Bronchial epithelial cell (primary cell): ENCODE results near the gene ANO1. TPM values are rescaled to one million over a fixed set of nuclear protein-coding genes. Genes with fewer than 3 reads are reported as not detected.

Source experiments
- DNase-seq: peaks from one replicate; pipeline ENCODE4 v3.0.0-alpha.2; 2010; ENCODE audit warnings: low read depth
- FAIRE-seq: peaks from 2 replicates; lab custom pipeline; 2011; peaks lifted over from hg19 to GRCh38; lab: Jason Lieb, UNC
- H3K27me3 ChIP-seq: 2 replicates; pipeline ENCODE4 v1.5.1; 2011; ENCODE audit warnings: low read length; ENCODE audit not compliant: control insufficient read depth, insufficient read depth
- H3K36me3 ChIP-seq: 2 replicates; pipeline ENCODE4 v1.5.1; 2011; ENCODE audit warnings: low read length; ENCODE audit not compliant: control insufficient read depth, insufficient read depth
- H3K4me3 ChIP-seq: 2 replicates; pipeline ENCODE4 v1.5.1; 2011; ENCODE audit warnings: mild to moderate bottlenecking, low read depth, low read length, control low read depth
- CTCF ChIP-seq: IDR thresholded peaks from 2 replicates; pipeline ENCODE4 v1.5.1; 2011; ENCODE audit warnings: mild to moderate bottlenecking, moderate library complexity, low read length, control low read depth, inconsistent platforms; ENCODE audit not compliant: insufficient read depth, severe bottlenecking
- total RNA-seq: library from RNA; depleted of rRNA; stranded (reverse); fragments of >200 nt; gene quantifications from 2 replicates; pipeline ENCODE4 v1.2.1, GENCODE V29; 2014

The ANO1 gene
- total RNA-seq, 1 donor from 2014 or later: 1.3 TPM

DNA sequence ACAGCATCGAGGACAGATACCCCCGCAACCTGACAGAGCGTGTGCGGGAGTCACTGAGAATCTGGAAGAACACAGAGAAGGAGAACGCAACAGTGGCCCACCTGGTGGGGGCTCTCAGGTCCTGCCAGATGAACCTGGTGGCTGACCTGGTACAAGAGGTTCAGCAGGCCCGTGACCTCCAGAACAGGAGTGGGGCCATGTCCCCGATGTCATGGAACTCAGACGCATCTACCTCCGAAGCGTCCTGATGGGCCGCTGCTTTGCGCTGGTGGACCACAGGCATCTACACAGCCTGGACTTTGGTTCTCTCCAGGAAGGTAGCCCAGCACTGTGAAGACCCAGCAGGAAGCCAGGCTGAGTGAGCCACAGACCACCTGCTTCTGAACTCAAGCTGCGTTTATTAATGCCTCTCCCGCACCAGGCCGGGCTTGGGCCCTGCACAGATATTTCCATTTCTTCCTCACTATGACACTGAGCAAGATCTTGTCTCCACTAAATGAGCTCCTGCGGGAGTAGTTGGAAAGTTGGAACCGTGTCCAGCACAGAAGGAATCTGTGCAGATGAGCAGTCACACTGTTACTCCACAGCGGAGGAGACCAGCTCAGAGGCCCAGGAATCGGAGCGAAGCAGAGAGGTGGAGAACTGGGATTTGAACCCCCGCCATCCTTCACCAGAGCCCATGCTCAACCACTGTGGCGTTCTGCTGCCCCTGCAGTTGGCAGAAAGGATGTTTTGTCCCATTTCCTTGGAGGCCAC is 128.3 kb downstream of the ANO1 start:
- TF ChIP-seq CTCF: no peak
- no peak for FAIRE-seq
- DNase-seq: no peak
- H3K36me3 ChIP-seq: peaks cover 16% of the 10 kb centered on the region
- no peak overlapping the region for H3K4me3 ChIP-seq
- no peaks in the 10 kb centered on the region for H3K27me3 ChIP-seq

GRCh38 chr11:70206982-70207376 is 128.9 kb downstream of the ANO1 start:
- peaks cover 16% of the 10 kb centered on the region for H3K36me3 ChIP-seq
- no peak for FAIRE-seq
- no peak overlapping the region for H3K4me3 ChIP-seq
- no peak for TF ChIP-seq CTCF
- no peaks in the 10 kb centered on the region for H3K27me3 ChIP-seq
- no peak for DNase-seq

DNA sequence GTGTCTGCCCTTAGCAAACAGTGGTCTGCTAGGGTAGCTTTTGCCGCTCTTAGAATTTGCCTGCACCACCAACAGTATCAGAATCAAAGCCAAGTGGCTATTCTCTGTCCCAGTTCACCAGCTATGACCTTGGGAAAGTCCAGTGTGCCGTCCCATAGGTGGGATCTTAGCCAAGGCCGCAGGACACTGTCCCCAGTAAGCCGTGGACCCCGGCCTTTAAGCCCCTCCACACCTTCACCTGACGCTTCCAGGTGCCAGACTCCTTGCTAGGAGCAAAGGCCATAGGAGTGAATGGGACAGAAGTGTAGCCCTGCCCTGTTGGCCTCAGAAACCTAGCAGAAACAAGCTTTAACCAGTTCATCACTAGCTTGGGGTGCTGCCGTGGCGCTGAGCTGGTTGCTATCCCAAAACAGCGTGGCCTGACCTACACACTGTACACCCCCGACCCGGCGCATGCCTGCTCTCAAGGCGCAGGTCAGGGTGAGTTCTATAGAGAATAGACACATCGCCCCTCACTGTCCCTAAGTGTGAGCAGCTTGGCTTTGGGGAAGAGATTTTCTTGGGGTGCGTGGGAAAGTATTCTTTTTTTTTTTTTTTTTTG is 129.5 kb downstream of the ANO1 start:
- FAIRE-seq (no peak), DNase-seq (no peak)
- peaks cover 16% of the 10 kb centered on the region for H3K36me3 ChIP-seq
- no peaks in the 10 kb centered on the region for H3K27me3 ChIP-seq
- H3K4me3 ChIP-seq: no peak overlapping the region
- no peak for TF ChIP-seq CTCF

- TF ChIP-seq CTCF: no peak
- H3K27me3 ChIP-seq: no peaks in the 10 kb centered on the region
- H3K36me3 ChIP-seq: peaks cover 16% of the 10 kb centered on the region
- no peak for DNase-seq
- FAIRE-seq: no peak
- H3K4me3 ChIP-seq: no peak overlapping the region
Observed at GRCh38 chr11:70209391-70209912, 131.3 kb downstream of the ANO1 start.

- Histone ChIP-seq H3K36me3 (peaks cover 16% of the 10 kb centered on the region), H3K27me3 (no peaks in the 10 kb centered on the region), H3K4me3 (no peak overlapping the region)
- FAIRE-seq (no peak), DNase-seq (no peak)
- TF ChIP-seq CTCF: no peak
Observed at GRCh38 chr11:70210051-70210501, 132.0 kb downstream of the ANO1 start.
